Activated CD4-positive, alpha-beta T cell treated with anti-CD3 and anti-CD28 coated beads for 1 hour (primary cell): Measurements from ENCODE around the gene BCL7A.
"Not testable (repeated sequence)": the region's sequence is repeated elsewhere in the genome, so short reads cannot be mapped to it uniquely, and the experiment has no call there.

Source experiments
- DNase-seq: peaks from one replicate; pipeline ENCODE4 v3.0.0-alpha.2; 2020

BCL7A gene

GRCh38 chr12:122097584-122097926 lies 75.9 kb downstream of the BCL7A start:
- no peak for DNase-seq

GRCh38 chr12:122097927-122098756 lies 76.5 kb downstream of the BCL7A start:
- no peak for DNase-seq

GRCh38 chr12:122099280-122099749 lies 77.6 kb downstream of the BCL7A start:
- DNase-seq: no peak

- no peak for DNase-seq
Measured at GRCh38 chr12:122099856-122100255, 78.2 kb downstream of the BCL7A start.

GRCh38 chr12:122100568-122100967 lies 78.9 kb downstream of the BCL7A start:
- no peak for DNase-seq

- no peak for DNase-seq
Measured at GRCh38 chr12:122102331-122102730, 80.6 kb downstream of the BCL7A start.

- no peak for DNase-seq
Measured at GRCh38 chr12:122104844-122105243, 83.2 kb downstream of the BCL7A start.

- DNase-seq: not testable (repeated sequence)
Measured at GRCh38 chr12:122105496-122105895, 83.8 kb downstream of the BCL7A start.

GRCh38 chr12:122106843-122107242 lies 85.2 kb downstream of the BCL7A start:
- no peak for DNase-seq

GRCh38 chr12:122107261-122107660 lies 85.6 kb downstream of the BCL7A start:
- no peak for DNase-seq

GRCh38 chr12:122111089-122111641 lies 89.5 kb downstream of the BCL7A start:
- no peak for DNase-seq
